Measurements from ENCODE around the gene PDZD2.

Gene PDZD2

DNA sequence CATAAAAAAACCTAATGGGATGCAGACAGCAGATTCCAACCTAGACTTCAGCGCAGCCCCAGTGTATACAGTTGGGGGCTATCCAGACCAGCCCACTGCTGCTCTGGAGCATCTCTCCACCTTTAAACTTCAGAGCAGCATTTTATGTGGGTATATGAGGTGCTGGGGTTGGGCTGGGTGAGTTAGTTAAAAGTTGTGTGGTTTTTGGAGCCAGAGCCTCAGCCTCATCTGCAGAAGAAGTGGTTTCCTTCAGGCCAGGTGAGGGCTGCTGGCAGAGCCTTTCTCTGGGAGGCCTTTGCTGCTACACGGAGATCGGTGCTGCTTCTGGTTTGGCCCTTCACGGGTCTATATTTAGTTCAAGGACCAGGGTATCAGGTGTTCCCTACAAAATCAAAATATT, 228.3 kb downstream of the PDZD2 start:
- DNase-seq (ENCODE audit: low spot score): no peak

DNA sequence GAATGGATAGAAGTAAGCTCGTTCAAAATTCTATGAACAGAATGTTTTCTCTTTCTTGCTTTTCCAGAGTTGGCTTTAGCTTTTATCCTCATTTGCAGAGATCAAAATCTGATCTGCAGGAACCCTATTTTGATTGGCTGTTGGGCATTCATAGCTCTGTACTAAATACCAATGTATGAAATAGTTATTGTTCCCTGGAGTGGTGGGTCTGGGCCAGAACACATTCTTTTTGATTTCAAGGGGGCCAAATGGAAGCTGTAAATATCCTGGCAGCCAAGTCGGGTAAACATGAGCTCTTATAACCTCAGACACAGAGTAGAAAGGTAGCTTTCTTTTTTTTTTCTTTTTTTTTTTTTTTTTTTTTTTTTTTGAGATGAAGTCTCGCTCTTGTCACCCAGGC, 241.5 kb downstream of the PDZD2 start:
- no peak for DNase-seq (ENCODE audit: low spot score)

DNA sequence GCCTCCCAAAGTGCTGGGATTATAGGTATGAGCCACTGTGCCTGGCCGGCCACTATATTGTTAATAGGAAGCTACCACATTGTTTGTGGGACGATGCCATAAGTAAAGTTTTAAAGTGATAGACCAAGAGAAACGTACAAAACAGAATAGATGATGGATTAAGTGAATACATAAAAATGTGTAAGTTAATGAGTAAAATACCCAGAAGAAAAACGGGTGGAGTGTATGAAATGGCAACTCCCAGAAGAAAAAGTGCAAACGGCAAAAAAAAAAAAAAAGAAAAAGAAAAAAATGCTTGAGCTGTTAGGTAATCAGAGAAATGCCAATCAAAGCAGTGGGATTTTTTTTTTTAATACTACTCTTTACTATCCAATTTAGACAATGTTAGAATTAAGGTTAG, 246.0 kb downstream of the PDZD2 start:
- no peak for DNase-seq (ENCODE audit: low spot score)

DNA sequence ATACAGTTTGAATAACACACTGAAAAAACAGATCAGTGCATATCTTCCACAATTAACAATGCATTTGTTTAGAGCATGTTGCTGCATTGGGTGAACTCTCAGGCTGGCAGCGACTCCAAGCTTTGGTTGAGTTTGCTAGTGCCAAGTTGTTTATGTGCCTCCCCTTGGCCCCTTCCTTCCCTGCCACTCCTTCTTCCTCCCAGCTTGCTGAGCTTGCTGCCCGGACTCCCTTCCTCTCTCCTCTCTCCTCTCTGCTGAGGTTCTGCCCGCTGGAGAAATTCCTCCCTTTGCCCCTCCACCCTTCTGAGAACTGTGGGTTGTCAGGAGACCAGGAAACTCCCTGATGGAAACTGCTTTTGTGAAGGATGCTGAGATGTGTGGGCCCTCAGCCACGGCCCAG, 247.3 kb downstream of the PDZD2 start:
- DNase-seq (ENCODE audit: low spot score): no peak

DNA sequence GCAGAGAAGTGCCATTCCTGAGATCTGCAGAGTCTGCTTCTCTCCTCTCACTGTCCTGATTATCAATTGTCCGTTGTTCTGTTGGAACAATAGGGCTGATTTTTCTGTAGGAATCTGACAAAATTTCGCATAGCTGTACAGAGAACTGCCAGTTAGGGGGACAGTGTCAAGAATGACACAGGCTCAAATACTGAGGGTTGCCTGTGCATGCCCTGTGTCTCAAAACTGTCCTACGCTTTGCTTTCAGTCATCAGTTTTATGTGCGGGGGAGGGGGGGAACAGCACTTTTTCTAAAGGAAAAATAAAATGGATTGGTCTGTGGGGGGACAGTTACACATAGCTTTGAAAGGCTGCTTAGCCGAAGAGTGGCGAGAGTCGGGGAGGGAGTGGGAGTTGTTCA, 248.6 kb downstream of the PDZD2 start:
- DNase-seq (ENCODE audit: low spot score): no peak

- no peak for DNase-seq (ENCODE audit: low spot score)
Observed at GRCh38 chr5:31888564-31888963, 249.6 kb downstream of the PDZD2 start.

- no peak for DNase-seq (ENCODE audit: low spot score)
Observed at GRCh38 chr5:31889001-31889561, 250.2 kb downstream of the PDZD2 start.

DNA sequence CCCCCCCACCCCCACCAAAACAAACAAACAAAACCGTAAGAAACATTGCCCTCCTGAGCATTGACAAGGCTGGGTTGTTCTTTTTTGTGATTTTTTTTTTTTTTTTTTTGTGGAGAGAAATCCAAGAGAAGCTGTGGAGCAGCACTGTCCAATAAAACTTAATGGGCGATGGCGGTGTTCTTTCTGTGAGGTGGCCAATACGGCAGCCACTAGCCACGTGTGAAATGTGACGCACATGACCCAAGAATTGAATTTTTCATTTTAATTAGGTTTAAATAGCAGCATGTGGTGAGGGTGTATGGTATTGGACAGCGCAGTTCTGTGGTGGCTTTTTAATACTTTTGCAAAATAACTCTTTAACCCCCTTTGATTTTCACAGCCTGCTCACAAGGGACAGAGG, 251.1 kb downstream of the PDZD2 start:
- DNase-seq (ENCODE audit: low spot score): no peak

DNA sequence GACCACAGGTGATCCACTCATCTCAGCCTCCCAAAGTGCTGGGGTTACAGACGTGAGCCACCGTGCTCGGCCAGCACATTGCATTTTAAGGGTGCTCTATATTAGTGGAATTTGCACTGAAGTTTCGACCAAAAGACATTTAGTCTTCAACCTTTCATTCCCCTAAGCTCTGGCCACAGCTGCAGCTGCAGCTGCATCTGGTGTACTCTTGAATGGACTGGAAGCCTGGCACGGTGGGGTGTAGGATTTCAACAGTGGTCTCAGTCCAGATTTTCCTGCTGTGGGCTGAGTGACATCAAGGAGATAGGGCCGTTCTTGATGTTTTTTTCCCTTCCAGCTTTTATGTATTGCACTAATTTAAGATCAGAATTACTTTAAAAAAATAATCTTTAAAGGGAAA, 255.2 kb downstream of the PDZD2 start:
- no peak for DNase-seq (ENCODE audit: low spot score)

DNA sequence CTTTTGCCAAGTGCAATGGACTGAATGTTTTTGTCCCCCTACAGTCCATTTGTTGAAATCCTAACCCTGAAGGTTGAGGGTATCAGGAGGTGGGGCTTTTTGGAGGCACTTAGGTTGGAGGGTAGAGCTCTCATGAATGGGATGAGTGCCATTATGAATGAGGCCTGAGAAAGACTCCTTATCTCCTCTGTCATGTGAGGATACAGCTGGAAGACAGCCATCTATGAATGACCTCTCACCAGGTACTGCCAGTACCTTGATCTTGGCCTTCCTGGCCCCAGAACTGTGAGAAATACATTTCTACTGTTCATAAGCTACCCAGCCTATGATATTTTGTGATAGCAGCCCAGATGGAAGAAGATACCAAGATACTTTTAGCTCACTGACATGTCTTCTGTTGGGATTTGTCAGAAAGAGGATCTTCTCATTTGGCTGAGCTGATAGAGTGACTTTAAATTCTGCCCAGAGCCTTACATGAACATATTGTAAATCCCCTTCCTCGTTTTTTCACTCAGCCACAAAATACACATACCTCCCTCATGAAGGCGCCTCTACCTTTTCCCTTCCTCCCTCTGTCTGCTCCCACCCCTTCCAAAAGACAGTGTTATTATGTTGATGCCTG, 256.4 kb downstream of the PDZD2 start:
- no peak for DNase-seq (ENCODE audit: low spot score)

GRCh38 chr5:31898036-31898632, 259.2 kb downstream of the PDZD2 start:
- no peak for DNase-seq (ENCODE audit: low spot score)

DNA sequence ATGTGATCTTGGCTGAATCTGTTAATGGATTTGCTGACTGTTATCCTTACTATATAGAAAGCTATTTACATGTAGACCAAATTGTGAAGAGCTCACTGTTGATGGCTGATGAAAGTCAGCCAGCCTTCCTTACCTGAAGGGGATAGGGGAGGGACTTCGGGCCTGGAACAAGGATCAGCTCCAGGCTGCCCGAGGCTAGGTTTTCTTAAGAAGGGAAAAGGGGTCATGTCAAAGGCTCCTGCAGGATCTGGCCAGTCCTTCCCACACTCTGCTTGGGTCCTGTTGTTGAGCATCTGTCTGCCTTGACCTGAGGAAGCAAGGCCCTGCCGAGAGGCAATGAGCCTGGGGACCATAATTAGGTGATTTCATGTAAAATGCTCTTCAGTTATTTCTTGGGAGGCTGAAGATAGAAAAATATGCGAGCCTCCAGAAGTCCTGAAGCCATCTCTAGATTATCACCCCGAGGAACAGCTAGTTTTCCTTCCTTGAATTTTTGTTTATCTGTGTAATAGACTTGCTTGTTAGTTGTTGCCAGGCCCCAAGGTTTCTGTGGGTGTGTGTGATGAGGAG, 261.4 kb downstream of the PDZD2 start:
- DNase-seq (ENCODE audit: low spot score): no peak

DNA sequence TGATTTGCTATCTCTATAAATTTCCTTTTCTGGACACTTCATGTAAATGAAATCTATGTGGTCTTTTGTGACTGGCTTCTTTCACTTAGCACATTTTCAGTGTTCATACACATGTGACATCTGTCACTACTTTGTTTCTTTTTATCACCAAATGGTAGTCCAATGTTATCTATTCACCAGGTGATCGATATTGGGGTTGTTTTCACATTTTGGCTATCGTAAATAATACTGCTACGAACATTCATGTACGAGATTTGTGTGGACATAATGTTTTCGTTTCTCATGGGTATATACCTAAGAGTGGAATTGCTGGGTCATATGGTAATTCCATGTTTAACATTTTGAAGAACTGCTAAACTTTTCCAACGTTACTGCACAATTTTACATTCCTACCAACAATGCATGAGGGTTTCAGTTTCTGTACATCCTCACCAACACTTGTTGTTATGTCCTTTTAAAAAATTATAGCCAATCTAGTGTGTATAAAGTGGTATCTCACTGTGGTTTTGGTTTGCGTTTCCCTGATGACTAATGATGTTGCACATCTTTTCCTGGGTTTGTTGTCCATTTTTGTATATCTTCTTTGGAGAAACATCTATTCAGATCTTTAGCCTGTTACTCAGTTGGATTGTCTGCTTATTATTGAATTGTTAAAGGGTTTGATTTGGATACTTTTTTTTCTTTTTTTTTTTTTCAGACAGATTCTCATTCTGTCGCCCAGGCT, 263.0 kb downstream of the PDZD2 start:
- DNase-seq (ENCODE audit: low spot score): no peak

DNA sequence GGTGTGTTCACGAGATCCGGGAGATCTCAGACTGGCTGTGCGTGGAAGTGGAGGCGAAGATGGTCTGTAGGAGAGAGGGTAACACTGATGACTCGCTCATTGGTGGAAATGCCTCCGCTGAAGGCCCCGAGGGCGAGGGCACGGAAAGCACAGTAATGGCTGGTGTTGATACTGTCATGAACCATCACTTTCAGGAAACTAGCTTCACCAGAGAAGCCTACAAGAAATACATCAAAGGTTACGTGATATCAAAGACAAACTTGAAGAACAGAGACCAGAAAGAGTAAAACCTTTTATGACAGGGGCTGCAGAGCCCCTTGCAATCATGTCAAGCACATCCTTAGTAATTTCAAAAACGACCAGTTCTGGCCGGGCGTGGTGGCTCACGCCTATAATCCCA, 269.5 kb downstream of the PDZD2 start:
- DNase-seq (ENCODE audit: low spot score): no peak

DNA sequence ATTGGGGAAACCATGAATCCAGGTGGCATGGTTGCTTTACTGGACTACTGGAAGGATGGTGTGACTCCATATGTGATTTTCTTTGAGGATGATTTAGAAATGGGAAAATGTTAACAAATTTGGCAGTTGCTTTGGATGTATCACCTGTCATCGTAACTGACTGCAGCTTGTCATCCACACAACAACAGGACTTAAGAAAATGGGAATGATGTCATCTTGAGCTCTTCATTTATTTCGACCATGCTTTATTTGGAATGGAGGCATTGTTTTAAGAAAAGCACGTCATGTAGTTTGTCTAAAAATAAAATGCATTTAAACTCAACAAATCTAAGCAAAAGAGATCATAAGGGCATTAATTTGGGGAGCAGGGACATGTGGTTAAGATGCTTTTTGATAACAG, 270.1 kb downstream of the PDZD2 start:
- no peak for DNase-seq (ENCODE audit: low spot score)

- no peak for DNase-seq (ENCODE audit: low spot score)
Observed at GRCh38 chr5:31911291-31912265, 272.6 kb downstream of the PDZD2 start.

DNA sequence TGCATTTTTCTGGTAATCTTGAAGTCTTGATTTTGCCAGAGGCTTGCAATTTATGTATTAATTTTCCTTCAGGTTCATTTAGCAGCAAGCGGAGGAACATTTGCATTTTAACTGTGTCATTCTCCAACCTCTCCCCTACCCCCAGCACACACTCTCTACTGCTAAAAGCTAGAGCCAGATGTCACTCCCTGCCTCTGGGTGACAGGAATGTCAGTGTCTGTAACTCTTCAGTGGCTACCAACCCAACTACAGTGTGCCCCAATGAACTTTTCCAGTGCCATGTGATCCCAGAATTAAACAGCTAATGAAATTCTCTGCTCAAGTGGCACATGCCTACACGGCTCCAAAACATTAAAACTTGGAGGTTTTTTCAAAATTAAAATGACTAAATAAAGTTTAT, 274.9 kb downstream of the PDZD2 start:
- DNase-seq (ENCODE audit: low spot score): no peak

- no peak for DNase-seq (ENCODE audit: low spot score)
Observed at GRCh38 chr5:31916327-31916726, 277.4 kb downstream of the PDZD2 start.

DNA sequence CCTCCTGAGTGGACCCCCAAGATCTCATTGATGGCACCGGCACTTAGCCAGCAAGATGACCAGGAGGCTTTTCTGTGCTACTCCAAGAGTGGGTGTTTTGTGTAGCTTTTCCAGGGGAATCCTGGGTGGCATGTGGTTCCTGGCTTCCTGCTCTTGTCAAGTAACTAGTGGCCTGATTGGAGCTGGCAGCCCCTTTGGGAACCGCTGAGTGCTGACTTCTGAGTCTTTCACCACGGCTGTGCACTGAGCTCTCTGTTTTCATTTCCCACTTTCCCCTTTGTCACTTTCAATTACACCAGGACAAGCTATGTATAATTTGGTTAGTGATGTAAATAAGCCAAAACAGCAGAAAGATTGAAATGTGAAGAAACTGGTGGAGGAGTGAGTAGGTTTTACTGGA, 279.8 kb downstream of the PDZD2 start:
- no peak for DNase-seq (ENCODE audit: low spot score)

DNA sequence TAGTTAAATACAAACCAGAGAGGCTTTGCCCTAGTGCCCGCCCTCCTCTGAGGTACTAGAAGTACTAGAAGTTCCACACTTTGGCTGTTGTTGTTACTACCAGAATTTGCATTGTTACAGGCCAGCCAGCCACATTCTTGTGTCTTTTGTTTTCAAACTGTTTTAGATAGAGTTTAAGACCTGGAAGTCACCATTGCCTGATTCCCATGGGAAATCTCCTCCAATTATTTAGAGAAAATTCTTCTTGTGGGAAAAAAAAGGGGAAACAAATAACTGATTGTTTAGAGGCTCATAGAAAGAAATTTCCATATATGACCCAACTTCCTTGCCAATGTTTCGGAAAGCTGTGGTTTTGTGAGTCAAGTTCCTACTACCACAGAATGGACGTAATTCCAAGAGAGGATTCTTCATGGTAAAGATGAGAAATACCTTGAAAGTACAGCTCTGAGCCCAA, 282.9 kb downstream of the PDZD2 start:
- DNase-seq (ENCODE audit: low spot score): no peak

GRCh38 chr5:31924005-31924404, 285.1 kb downstream of the PDZD2 start:
- no peak for DNase-seq (ENCODE audit: low spot score)

DNA sequence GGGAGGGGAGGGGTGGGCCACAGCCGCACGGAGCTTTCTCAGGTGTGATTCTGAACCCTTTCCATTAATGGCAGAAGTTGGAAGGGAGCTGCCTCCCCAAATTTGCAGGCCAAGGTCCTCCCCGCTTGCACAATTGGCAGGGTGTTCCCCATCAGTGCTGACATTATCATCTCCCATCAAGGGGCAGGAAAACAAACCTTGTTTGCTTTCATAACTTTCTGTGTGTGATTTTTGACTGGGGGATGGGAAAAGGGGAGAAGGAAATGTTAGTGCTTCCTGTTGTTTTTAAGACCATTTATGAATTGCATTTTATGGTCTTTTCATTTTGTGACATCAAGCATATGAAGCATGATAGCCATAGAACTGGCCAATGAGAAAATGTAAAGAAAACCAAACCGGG, 292.9 kb downstream of the PDZD2 start:
- no peak for DNase-seq (ENCODE audit: low spot score)
